GM19099 (cell line): ENCODE results near the gene DPEP3.

Source experiments
- POLR2A ChIP-seq: IDR thresholded peaks from 3 replicates; pipeline ENCODE4 v1.6.1; 2011; ENCODE audit warnings: low read depth; ENCODE audit not compliant: insufficient read length; ENCODE audit errors: extremely low read depth

The DPEP3 gene

GRCh38 chr16:67932462-67932840 lies 47.8 kb downstream of the DPEP3 start:
- TF ChIP-seq POLR2A = no peak

DNA sequence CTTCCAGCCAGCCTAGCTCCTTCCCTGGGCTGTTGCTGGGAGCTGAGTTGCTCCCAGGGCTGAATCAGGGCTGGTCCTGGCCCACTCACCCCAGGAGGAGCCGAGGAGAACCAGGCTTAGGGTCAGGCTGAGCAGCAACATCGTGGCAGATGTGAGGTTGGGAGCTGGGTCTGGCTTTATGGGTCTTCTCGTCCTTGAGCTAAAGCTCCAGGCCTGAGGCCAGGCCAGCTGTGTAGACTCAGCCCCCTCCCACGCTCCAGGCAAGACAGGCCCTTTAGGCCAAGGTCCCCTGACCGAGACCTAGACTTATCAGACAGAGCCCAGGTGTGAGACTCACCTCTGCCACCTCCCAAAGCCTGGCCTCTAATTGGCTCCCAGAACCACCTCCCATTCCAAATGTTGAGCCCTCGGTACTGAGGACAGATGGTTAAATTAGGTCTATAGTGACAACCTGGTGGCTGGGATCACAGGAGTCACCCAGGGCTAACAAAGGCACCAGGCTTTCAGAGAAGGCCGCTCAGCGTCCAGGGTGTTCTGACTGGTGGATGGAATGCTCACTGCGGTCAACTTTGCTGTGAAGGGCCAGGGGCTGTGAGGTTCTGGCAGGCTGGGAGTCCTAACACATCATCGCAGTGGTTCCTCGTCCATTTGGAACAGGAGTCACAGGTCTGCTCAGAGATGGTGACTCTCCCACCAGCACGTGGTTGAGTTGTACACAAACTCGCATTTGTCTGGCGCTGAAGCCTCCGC lies 48.4 kb downstream of the DPEP3 start, which contains the start of gene CTRL:
Gene CTRL (minus strand): TSS at position 151 of the 750 bp plus-strand sequence. CDS start 10 bp downstream, at position 141.
- no peak for TF ChIP-seq POLR2A

GRCh38 chr16:67930678-67931211 lies 49.6 kb downstream of the DPEP3 start:
- TF ChIP-seq POLR2A = no peak

DNA sequence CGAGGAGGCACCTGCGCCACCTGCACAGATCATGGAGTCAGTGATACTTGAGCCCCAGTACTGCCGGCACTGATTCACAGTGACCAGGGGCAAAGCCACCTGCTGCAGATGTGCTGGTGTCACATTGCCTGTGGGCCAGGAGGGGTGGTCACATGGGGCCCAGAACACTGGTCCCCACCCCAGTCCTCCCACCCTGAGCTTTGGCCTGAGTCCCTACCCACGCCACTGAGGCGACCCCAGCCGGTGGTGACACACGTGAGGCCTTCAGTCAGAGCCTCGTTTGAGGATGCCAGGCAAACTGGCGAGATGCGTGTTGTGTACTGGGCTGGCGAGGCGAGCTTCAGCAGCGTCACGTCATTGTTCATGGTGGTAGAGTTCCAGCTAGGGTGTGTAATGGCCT lies 50.1 kb downstream of the DPEP3 start:
- peak; percentile 22 for TF ChIP-seq POLR2A

GRCh38 chr16:67928561-67929364 lies 51.5 kb downstream of the DPEP3 start:
- no peak for TF ChIP-seq POLR2A

DNA sequence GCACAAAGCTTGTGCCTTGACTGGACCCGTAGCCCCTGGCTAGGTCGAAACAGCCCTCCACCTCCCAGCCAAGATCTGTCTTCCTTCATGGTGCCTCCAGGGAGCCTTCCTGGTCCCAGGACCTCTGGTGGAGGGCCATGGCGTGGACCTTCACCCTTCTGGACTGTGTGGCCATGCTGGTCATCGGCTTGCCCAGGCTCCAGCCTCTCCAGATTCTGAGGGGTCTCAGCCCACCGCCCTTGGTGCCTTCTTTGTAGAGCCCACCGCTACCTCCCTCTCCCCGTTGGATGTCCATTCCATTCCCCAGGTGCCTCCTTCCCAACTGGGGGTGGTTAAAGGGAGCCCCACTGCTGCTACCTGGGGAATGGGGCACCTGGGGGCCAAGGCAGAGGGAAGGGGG lies 52.2 kb downstream of the DPEP3 start:
- TF ChIP-seq POLR2A = no peak

DNA sequence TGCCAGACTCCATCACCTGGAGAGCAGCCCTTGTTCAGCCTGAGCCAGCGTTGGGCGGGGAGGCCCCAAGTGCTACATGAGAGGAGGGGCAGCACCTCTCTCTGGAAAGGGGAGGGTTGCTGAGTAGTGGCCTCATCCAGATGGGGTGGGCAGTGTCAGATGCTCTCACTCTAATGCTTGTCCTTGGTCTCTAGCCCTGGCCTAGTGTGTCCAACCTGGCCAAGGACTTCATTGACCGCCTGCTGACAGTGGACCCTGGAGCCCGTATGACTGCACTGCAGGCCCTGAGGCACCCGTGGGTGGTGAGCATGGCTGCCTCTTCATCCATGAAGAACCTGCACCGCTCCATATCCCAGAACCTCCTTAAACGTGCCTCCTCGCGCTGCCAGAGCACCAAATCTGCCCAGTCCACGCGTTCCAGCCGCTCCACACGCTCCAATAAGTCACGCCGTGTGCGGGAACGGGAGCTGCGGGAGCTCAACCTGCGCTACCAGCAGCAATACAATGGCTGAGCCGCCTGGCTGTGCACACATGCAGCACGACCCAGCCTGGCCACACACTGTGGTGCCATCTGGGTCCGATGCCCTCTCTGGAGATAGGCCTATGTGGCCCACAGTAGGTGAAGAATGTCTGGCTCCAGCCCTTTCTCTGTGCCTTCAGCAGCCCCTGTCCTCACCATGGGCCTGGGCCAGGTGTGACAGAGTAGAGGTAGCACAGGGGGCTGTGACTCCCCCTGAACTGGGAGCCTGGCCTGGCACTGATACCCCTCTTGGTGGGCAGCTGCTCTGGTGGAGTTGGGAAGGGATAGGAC lies 53.0 kb downstream of the DPEP3 start:
- TF ChIP-seq POLR2A = peak; percentile 11

DNA sequence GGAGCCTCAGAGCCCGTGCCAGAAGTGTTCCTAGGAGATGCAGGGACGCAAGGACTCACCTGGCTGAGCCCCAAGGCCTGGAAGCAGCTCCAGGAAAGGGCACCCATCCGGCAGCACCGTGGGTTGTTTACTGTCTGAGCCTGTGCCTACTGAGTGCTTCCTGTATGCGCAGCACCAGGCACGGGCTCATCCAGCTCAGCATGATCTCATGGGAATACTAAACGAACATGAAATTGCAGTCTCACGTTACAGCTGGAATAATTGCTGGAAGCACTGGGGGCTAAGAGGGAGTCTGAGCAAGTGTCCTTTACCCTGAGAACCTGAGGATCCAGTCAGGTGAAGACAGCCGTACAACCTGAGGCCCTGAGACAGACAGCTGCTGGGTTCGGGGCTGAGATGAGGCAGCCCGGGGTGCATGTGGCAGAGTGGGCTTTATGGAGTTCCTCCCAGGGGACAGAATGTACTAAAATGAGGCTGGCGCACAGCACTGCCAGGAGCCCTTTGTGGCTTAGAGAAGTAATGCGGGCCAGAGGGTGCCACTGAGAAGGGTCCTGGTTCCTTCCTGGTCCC lies 54.0 kb downstream of the DPEP3 start:
- peak; percentile 30 for TF ChIP-seq POLR2A
